Measurements from ENCODE around the gene ZBTB7C. TPM values are rescaled to one million over a fixed set of nuclear protein-coding genes. Genes with fewer than 3 reads are reported as not detected.

ZBTB7C gene
- total and polyA plus RNA-seq, 2 donors (not counting 1 experiment from before 2014, with no cell fraction given): not detected

GRCh38 chr18:48352051-48352755, 57.0 kb downstream of the ZBTB7C start:
- POLR2A ChIA-PET: no interaction called here
- ATAC-seq (ENCODE audit: low read depth) (no peak), DNase-seq (no peak)
- Histone ChIP-seq H2AFZ (ENCODE audit: insufficient read depth, low read depth, low read length, poor library complexity, severe bottlenecking) (no peak overlapping the region), H3K36me3 (replicated peaks in 1 of 2; ENCODE audit: control extremely low read depth in 1 of 2, control insufficient read depth in 1 of 2, extremely low read depth in 1 of 2, insufficient read depth in 2 of 2, low read length in 1 of 2) (no peaks in the 10 kb centered on the region), H3K4me2 (replicated peaks; ENCODE audit: low read depth, low read length, poor library complexity, severe bottlenecking) (no peak overlapping the region), H3K79me2 (ENCODE audit: control insufficient read depth, insufficient read depth, low read length) (no peaks in the 10 kb centered on the region), H3K27me3 (replicated peaks in 1 of 4; ENCODE audit: control extremely low read depth in 1 of 4, control insufficient read depth in 3 of 4, insufficient read depth in 4 of 4, low read length in 3 of 4) (peaks cover 0 to 5% (median 0%) of the 10 kb centered on the region in 4 experiments), H3K27ac (ENCODE audit: low read length in 2 of 2) (no peak overlapping the region), H3K9me3 (ENCODE audit: control extremely low read depth in 1 of 3, control insufficient read depth in 2 of 3, insufficient read depth in 1 of 3, low read length in 2 of 3) (no peaks in the 10 kb centered on the region), H3K4me1 (ENCODE audit: control insufficient read depth in 2 of 2, insufficient read depth in 2 of 2, low read length in 2 of 2) (no peaks in the 10 kb centered on the region), H3K4me3 (ENCODE audit: control extremely low read depth in 1 of 5, extremely low read depth in 1 of 5, insufficient read depth in 1 of 5, low read depth in 2 of 5, low read length in 4 of 5) (no peak overlapping the region), H4K20me1 (ENCODE audit: control insufficient read depth, insufficient read depth, low read length, poor library complexity, severe bottlenecking) (no peaks in the 10 kb centered on the region), H3K9ac (ENCODE audit: low read length) (no peak overlapping the region)
- Mint-ChIP-seq H3K4me3 (no peak overlapping the region), H3K4me1 (no peaks in the 10 kb centered on the region), H3K27ac (no peak overlapping the region), H3K27me3 (peaks cover 7% of the 10 kb centered on the region), H3K9me3 (ENCODE audit: insufficient read depth) (no peaks in the 10 kb centered on the region)
- WGBS (ENCODE audit: insufficient coverage): 84% methylated on average over 4 of the region's 4 CpGs
- TF ChIP-seq CTCF (IDR thresholded peaks at IDR 0.05) (no peak), EZH2 (IDR thresholded peaks at IDR 0.05; ENCODE audit: borderline replicate concordance, insufficient read depth, low read depth, low read length, poor library complexity, severe bottlenecking) (no peak)
- intact Hi-C loops (cut with micrococcal nuclease): no loop called here
- CTCF ChIA-PET: no interaction called here

- no peak overlapping the region for H3K4me2 ChIP-seq (replicated peaks; ENCODE audit: low read depth, low read length, poor library complexity, severe bottlenecking)
- no peaks in the 10 kb centered on the region for H3K36me3 ChIP-seq (replicated peaks in 1 of 2; ENCODE audit: control extremely low read depth in 1 of 2, control insufficient read depth in 1 of 2, extremely low read depth in 1 of 2, insufficient read depth in 2 of 2, low read length in 1 of 2)
- H3K9me3 Mint-ChIP-seq (ENCODE audit: insufficient read depth): no peaks in the 10 kb centered on the region
- H2AFZ ChIP-seq (ENCODE audit: insufficient read depth, low read depth, low read length, poor library complexity, severe bottlenecking): no peak overlapping the region
- H3K79me2 ChIP-seq (ENCODE audit: control insufficient read depth, insufficient read depth, low read length): no peaks in the 10 kb centered on the region
- H3K9ac ChIP-seq (ENCODE audit: low read length): no peak overlapping the region
- ATAC-seq (ENCODE audit: low read depth): no peak
- H3K4me3 ChIP-seq (ENCODE audit: control extremely low read depth in 1 of 5, extremely low read depth in 1 of 5, insufficient read depth in 1 of 5, low read depth in 2 of 5, low read length in 4 of 5): no peak overlapping the region
- H3K27ac ChIP-seq (ENCODE audit: low read length in 2 of 2): no peak overlapping the region
- TF ChIP-seq EZH2 (IDR thresholded peaks at IDR 0.05; ENCODE audit: borderline replicate concordance, insufficient read depth, low read depth, low read length, poor library complexity, severe bottlenecking): no peak
- TF ChIP-seq CTCF (IDR thresholded peaks at IDR 0.05): no peak
- intact Hi-C loops (cut with micrococcal nuclease): no loop called here
- H4K20me1 ChIP-seq (ENCODE audit: control insufficient read depth, insufficient read depth, low read length, poor library complexity, severe bottlenecking): no peaks in the 10 kb centered on the region
- 74% methylated on average over 3 of the region's 12 CpGs for WGBS (ENCODE audit: insufficient coverage)
- H3K4me1 ChIP-seq (ENCODE audit: control insufficient read depth in 2 of 2, insufficient read depth in 2 of 2, low read length in 2 of 2): no peaks in the 10 kb centered on the region
- H3K27ac Mint-ChIP-seq: no peak overlapping the region
- no peaks in the 10 kb centered on the region for H3K4me1 Mint-ChIP-seq
- no peak overlapping the region for H3K4me3 Mint-ChIP-seq
- DNase-seq: no peak
- H3K9me3 ChIP-seq (ENCODE audit: control extremely low read depth in 1 of 3, control insufficient read depth in 2 of 3, insufficient read depth in 1 of 3, low read length in 2 of 3): no peaks in the 10 kb centered on the region
- ChIA-PET POLR2A (no interaction called here), CTCF (no interaction called here)
- peaks cover 8% of the 10 kb centered on the region for H3K27me3 Mint-ChIP-seq
- peaks cover 0 to 5% (median 0%) of the 10 kb centered on the region in 4 experiments for H3K27me3 ChIP-seq (replicated peaks in 1 of 4; ENCODE audit: control extremely low read depth in 1 of 4, control insufficient read depth in 3 of 4, insufficient read depth in 4 of 4, low read length in 3 of 4)
These were observed 57.8 kb downstream of the ZBTB7C start for GRCh38 chr18:48351216-48352050.

Measured in B cell (primary cell).